ENCODE data around the gene FUT9.

FUT9 gene

GRCh38 chr6:96086745-96087144 is 71.0 kb downstream of the FUT9 start (continued):
- TF ChIP-seq PATZ1 (CRISPR knock-in tag; IDR thresholded peaks at IDR 0.05; ENCODE audit: borderline replicate concordance): no peak

DNA sequence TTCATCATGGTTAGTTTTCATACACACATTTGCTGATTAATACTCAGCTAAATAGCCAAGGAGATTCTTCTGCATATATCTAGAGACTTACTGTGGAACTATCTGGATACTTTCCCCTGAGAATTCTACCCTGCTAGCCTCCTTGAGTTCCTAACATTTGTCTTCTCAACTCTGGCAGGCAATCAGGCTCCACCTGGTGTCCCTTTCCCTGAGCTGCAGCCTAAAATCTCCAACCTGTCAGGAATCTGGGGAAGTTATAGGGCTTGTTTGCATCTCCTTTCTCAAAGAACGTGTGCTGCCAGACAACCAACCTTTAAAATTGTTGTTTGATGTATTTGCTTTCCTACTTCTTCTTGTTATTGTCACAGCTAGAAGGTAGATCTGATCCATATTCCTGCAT is 73.4 kb downstream of the FUT9 start:
- ATAC-seq: no peak
- TF ChIP-seq, protein P1, sequence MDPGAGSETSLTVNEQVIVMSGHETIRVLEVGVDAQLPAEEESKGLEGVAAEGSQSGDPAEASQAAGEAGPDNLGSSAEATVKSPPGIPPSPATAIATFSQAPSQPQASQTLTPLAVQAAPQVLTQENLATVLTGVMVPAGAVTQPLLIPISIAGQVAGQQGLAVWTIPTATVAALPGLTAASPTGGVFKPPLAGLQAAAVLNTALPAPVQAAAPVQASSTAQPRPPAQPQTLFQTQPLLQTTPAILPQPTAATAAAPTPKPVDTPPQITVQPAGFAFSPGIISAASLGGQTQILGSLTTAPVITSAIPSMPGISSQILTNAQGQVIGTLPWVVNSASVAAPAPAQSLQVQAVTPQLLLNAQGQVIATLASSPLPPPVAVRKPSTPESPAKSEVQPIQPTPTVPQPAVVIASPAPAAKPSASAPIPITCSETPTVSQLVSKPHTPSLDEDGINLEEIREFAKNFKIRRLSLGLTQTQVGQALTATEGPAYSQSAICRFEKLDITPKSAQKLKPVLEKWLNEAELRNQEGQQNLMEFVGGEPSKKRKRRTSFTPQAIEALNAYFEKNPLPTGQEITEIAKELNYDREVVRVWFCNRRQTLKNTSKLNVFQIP (CRISPR knock-in tag; IDR thresholded peaks at IDR 0.05; ENCODE audit: borderline replicate concordance, low read depth): no peak
- no peak for TF ChIP-seq ESRRG (CRISPR knock-in tag; IDR thresholded peaks at IDR 0.05)
- no peak for TF ChIP-seq ZNF565 (CRISPR knock-in tag; conservative IDR thresholded peaks at IDR 0.05; ENCODE audit: low read depth)
- no peak for TF ChIP-seq PPARA (CRISPR knock-in tag; IDR thresholded peaks at IDR 0.05; ENCODE audit: borderline replicate concordance)
- TF ChIP-seq SNAI2 (CRISPR knock-in tag; IDR thresholded peaks at IDR 0.05): no peak
- no peak for TF ChIP-seq ARNTL (CRISPR knock-in tag; IDR thresholded peaks at IDR 0.05; ENCODE audit: borderline replicate concordance, low read depth)
- TF ChIP-seq ZNF70 (CRISPR knock-in tag; IDR thresholded peaks at IDR 0.05): no peak
- TF ChIP-seq, protein P2, sequence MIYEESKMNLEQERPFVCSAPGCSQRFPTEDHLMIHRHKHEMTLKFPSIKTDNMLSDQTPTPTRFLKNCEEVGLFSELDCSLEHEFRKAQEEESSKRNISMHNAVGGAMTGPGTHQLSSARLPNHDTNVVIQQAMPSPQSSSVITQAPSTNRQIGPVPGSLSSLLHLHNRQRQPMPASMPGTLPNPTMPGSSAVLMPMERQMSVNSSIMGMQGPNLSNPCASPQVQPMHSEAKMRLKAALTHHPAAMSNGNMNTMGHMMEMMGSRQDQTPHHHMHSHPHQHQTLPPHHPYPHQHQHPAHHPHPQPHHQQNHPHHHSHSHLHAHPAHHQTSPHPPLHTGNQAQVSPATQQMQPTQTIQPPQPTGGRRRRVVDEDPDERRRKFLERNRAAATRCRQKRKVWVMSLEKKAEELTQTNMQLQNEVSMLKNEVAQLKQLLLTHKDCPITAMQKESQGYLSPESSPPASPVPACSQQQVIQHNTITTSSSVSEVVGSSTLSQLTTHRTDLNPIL (CRISPR knock-in tag; IDR thresholded peaks at IDR 0.05; ENCODE audit: low read depth): no peak
- TF ChIP-seq BACH2 (CRISPR knock-in tag; IDR thresholded peaks at IDR 0.05; ENCODE audit: borderline replicate concordance): no peak
- TF ChIP-seq TSHZ2 (CRISPR knock-in tag; IDR thresholded peaks at IDR 0.05): no peak
- TF ChIP-seq ZNF8 (CRISPR knock-in tag; IDR thresholded peaks at IDR 0.05): no peak
- TF ChIP-seq OSR1 (CRISPR knock-in tag; IDR thresholded peaks at IDR 0.05): no peak
- no peak for TF ChIP-seq CSDC2 (CRISPR knock-in tag; IDR thresholded peaks at IDR 0.05)

DNA sequence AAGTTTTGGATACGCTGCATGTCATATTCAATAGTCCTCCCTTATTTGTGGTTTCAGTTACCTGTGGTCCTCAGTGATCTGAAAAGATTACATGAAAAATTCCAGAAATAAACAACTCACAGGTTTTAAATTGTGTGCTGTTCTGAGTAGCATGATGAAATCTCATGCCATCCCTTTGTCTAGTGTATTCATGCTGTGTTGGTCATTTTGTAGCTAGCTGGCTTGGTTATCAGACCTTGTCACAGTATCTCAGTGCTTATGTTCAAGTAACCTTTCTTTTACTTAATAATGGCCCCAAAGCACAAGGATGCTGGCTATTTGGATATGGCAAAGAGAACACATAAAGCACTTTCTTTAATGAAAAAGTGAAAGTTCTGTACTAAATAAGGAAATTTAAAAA is 78.3 kb downstream of the FUT9 start:
- no peak for TF ChIP-seq ESRRG (CRISPR knock-in tag; IDR thresholded peaks at IDR 0.05)
- no peak for TF ChIP-seq SNAI2 (CRISPR knock-in tag; IDR thresholded peaks at IDR 0.05)
- TF ChIP-seq ZNF565 (CRISPR knock-in tag; conservative IDR thresholded peaks at IDR 0.05; ENCODE audit: low read depth): no peak
- no peak for TF ChIP-seq TCF4 (CRISPR knock-in tag; IDR thresholded peaks at IDR 0.05; ENCODE audit: borderline replicate concordance)
- no peak for TF ChIP-seq ARNTL (CRISPR knock-in tag; IDR thresholded peaks at IDR 0.05; ENCODE audit: borderline replicate concordance, low read depth)
- no peak for TF ChIP-seq ZFP30 (CRISPR knock-in tag; IDR thresholded peaks at IDR 0.05)
- no peak for TF ChIP-seq TOX (CRISPR knock-in tag; IDR thresholded peaks at IDR 0.05; ENCODE audit: borderline replicate concordance)
- no peak for TF ChIP-seq CSDC2 (CRISPR knock-in tag; IDR thresholded peaks at IDR 0.05)

GRCh38 chr6:96099069-96099468 is 83.3 kb downstream of the FUT9 start:
- ATAC-seq: no peak
- TF ChIP-seq TSHZ2 (CRISPR knock-in tag; IDR thresholded peaks at IDR 0.05) (no peak), ZFP3 (CRISPR knock-in tag; IDR thresholded peaks at IDR 0.05) (no peak), RARB (CRISPR knock-in tag; IDR thresholded peaks at IDR 0.05) (no peak), ZNF565 (CRISPR knock-in tag; conservative IDR thresholded peaks at IDR 0.05; ENCODE audit: low read depth) (no peak)

More for the DNA sequence above, 78.3 kb downstream of the FUT9 start:
- ATAC-seq: no peak
